IMR-90 (cell line): ENCODE results near the gene ALDH1L2. TPM values are rescaled to one million over a fixed set of nuclear protein-coding genes. Genes with fewer than 3 reads are reported as not detected.

ENCODE experiments used
- ATAC-seq: fragments of 200-7000 bp; cut with Tn5 transposase; 2 replicates; pipeline ENCODE4 v1.9.1; 2020; ENCODE audit warnings: low read depth, mild to moderate bottlenecking, moderate library complexity
- BruUV-seq: library from RNA; stranded (reverse); fragments of 400-500 nt; replicated peaks from 2 replicates; lab custom pipeline; 2021; lab: Mats Ljungman, UMichigan
- CTCF ChIA-PET: fragments of 300-600 bp; formaldehyde crosslinking; extraction: SDS; loops from one replicate; lab custom pipeline; 2021; ENCODE audit warnings: antibody characterized with exemption; lab: Yijun Ruan, JAX
- POLR2A ChIA-PET: fragments of 300-600 bp; sonication (Branson Sonifier 250); formaldehyde crosslinking; loops from one replicate; lab custom pipeline; 2022; ENCODE audit warnings: antibody characterized with exemption; ENCODE audit not compliant: unreplicated experiment; lab: Charles Lee
- DNase-seq: peaks from one replicate; pipeline ENCODE4 v3.0.0; 2013
- H2AFZ ChIP-seq: replicated peaks from 2 replicates; pipeline ENCODE3; 2013; ENCODE audit warnings: low read length, mild to moderate bottlenecking; ENCODE audit not compliant: poor library complexity
- H2AK5ac ChIP-seq: 2 replicates; pipeline ENCODE4 v1.6.1; 2013; ENCODE audit warnings: low read depth, low read length, inconsistent platforms
- H2AK9ac ChIP-seq: replicated peaks from 2 replicates; pipeline ENCODE3; 2013; ENCODE audit warnings: mild to moderate bottlenecking, low read depth, low read length, moderate library complexity; ENCODE audit not compliant: poor library complexity
- H2BK120ac ChIP-seq: 2 replicates; pipeline ENCODE4 v1.6.1; 2013; ENCODE audit warnings: low read depth, low read length, inconsistent platforms
- H2BK15ac ChIP-seq: 3 replicates; pipeline ENCODE4 v1.6.1; 2013; ENCODE audit warnings: low read depth, low read length, inconsistent platforms
- H2BK20ac ChIP-seq: 2 replicates; pipeline ENCODE4 v1.6.1; 2013; ENCODE audit warnings: low read depth, mild to moderate bottlenecking, inconsistent platforms, low read length, moderate library complexity
- H2BK5ac ChIP-seq: 2 replicates; pipeline ENCODE4 v1.6.1; 2013; ENCODE audit warnings: mild to moderate bottlenecking, low read depth, low read length, inconsistent platforms; ENCODE audit not compliant: poor library complexity, severe bottlenecking
- H3K14ac ChIP-seq: replicated peaks from 2 replicates; pipeline ENCODE4 v1.6.1; 2013; ENCODE audit warnings: low read depth, low read length, inconsistent platforms
- H3K18ac ChIP-seq: 2 replicates; pipeline ENCODE4 v1.6.1; 2013; ENCODE audit warnings: low read depth, low read length, control low read depth
- H3K23ac ChIP-seq: 2 replicates; pipeline ENCODE4 v1.6.1; 2013; ENCODE audit warnings: low read depth, low read length, inconsistent platforms
- H3K27ac ChIP-seq: 2 replicates; pipeline ENCODE4 v1.5.1; 2013; ENCODE audit warnings: mild to moderate bottlenecking, control low read depth, low read length; ENCODE audit not compliant: insufficient read depth
- H3K27me3 ChIP-seq: 2 replicates; pipeline ENCODE4 v1.6.1; 2013; ENCODE audit warnings: low read length; ENCODE audit not compliant: control insufficient read depth, insufficient read depth
- H3K36me3 ChIP-seq: 2 replicates; pipeline ENCODE4 v1.6.1; 2013; ENCODE audit warnings: low read length, mixed read lengths; ENCODE audit not compliant: control insufficient read depth, insufficient read depth
- H3K4ac ChIP-seq: 2 replicates; pipeline ENCODE4 v1.6.1; 2013; ENCODE audit warnings: low read depth, low read length, inconsistent platforms
- H3K4me1 ChIP-seq: 2 replicates; pipeline ENCODE4 v1.6.1; 2013; ENCODE audit warnings: low read length, mixed read lengths; ENCODE audit not compliant: control insufficient read depth, insufficient read depth
- H3K4me2 ChIP-seq: 2 replicates; pipeline ENCODE4 v1.6.1; 2013; ENCODE audit warnings: low read depth, mild to moderate bottlenecking, control low read depth, low read length, moderate library complexity
- H3K4me3 ChIP-seq: 2 replicates; pipeline ENCODE4 v1.5.1; 2013; ENCODE audit warnings: low read depth, mild to moderate bottlenecking, control low read depth, low read length, moderate library complexity; ENCODE audit not compliant: insufficient read depth
- H3K56ac ChIP-seq: 2 replicates; pipeline ENCODE4 v1.6.1; 2013; ENCODE audit warnings: low read length, inconsistent platforms; ENCODE audit not compliant: insufficient read depth; ENCODE audit errors: extremely low read depth
- H3K79me1 ChIP-seq, 2 experiments: 2 replicates each; pipeline ENCODE4 v1.6.1; 2013; ENCODE audit warnings: low read length in 2 of 2, inconsistent platforms in 1 of 2, low read depth in 1 of 2
- H3K9ac ChIP-seq: 2 replicates; pipeline ENCODE4 v1.6.1; 2013; ENCODE audit warnings: low read depth, low read length, control low read depth
- H3K9me1 ChIP-seq: 2 replicates; pipeline ENCODE4 v1.6.1; 2013; ENCODE audit warnings: low read length, inconsistent platforms; ENCODE audit not compliant: insufficient read depth
- H3K9me3 ChIP-seq: 2 replicates; pipeline ENCODE4 v1.6.1; 2013; ENCODE audit warnings: low read length; ENCODE audit not compliant: control insufficient read depth, insufficient read depth
- H4K20me1 ChIP-seq: 2 replicates; pipeline ENCODE4 v1.6.1; 2013; ENCODE audit warnings: low read length, inconsistent platforms; ENCODE audit not compliant: insufficient read depth
- H4K5ac ChIP-seq: 2 replicates; pipeline ENCODE4 v1.6.1; 2013; ENCODE audit warnings: mild to moderate bottlenecking, low read depth, low read length, control low read depth
- H4K8ac ChIP-seq, 2 experiments: 2 replicates each; pipeline ENCODE4 v1.6.1; 2013; ENCODE audit warnings: low read depth in 2 of 2, low read length in 2 of 2, control low read depth in 1 of 2, inconsistent platforms in 1 of 2
- H4K91ac ChIP-seq: 2 replicates; pipeline ENCODE4 v1.6.1; 2013; ENCODE audit warnings: low read depth, low read length, inconsistent platforms; ENCODE audit not compliant: insufficient read depth
- RCOR1 ChIP-seq: IDR thresholded peaks from 2 replicates; pipeline ENCODE4 v1.6.1; 2012; ENCODE audit warnings: mild to moderate bottlenecking, low read length, improper control_type of control experiment; ENCODE audit not compliant: insufficient replicate concordance
- WGBS, 2 experiments: methylation state at CpG; one replicate each; pipeline versions ENCODE4 v1.1.5 to v1.1.7; 2013; ENCODE audit warnings: missing lambda C conversion rate in 2 of 2; ENCODE audit not compliant: insufficient read length in 1 of 2; ENCODE audit errors: extremely low coverage in 2 of 2; 5-methylcytosine and 5-hydroxymethylcytosine counted together
- dilution Hi-C: fragments of 300-500 bp; cut with HindIII; formaldehyde crosslinking; loops from one replicate; pipeline ENCODE4 v1.14.3; 2018; ENCODE audit warnings: low sequenced_read_pairs; ENCODE audit not compliant: unreplicated experiment
- in situ Hi-C: fragments of 300-500 bp; cut with MboI; formaldehyde crosslinking; loops from 3 replicates; pipeline ENCODE4 v1.14.3; 2019; ENCODE audit warnings: low sequenced_read_pairs, inconsistent platforms, mixed read lengths
- intact Hi-C: fragments of 100-400 bp; cut with micrococcal nuclease; formaldehyde crosslinking; loops from 2 replicates; pipeline ENCODE4 v1.10.0; 2022
- polyA plus RNA-seq, 3 experiments: library from polyadenylated mRNA; depleted of rRNA; stranded (reverse); fragments of >200 nt; gene quantifications; 2 replicates each; pipeline ENCODE4 v1.2.3, GENCODE V29; 2012; ENCODE audit warnings: low replicate concordance in 1 of 3
- total RNA-seq: library from RNA; depleted of rRNA; stranded (reverse); fragments of >200 nt; gene quantifications from 2 replicates; pipeline ENCODE4 v1.2.3, GENCODE V29; 2012

ALDH1L2 gene
- total and polyA plus RNA-seq, 2 of the 4 experiments (the other 2 are of a cell fraction): 21.1 to 22.8 TPM

GRCh38 chr12:105113094-105113493 lies 28.8 kb upstream of the ALDH1L2 start:
- POLR2A ChIA-PET: no interaction called here
- no TSS peak for BruUV-seq

More at GRCh38 chr12:105113094-105113493, 28.8 kb upstream of the ALDH1L2 start:
- Histone ChIP-seq H2BK5ac (no peak overlapping the region), H4K20me1 (peaks cover 45% of the 10 kb centered on the region; the same call in 1 of the 2 replicates), H2BK20ac (no peak overlapping the region), H2BK120ac (no peak overlapping the region), H3K79me1 (peaks cover 20 to 47% of the 10 kb centered on the region in 2 experiments), H3K18ac (no peak overlapping the region), H3K9me3 (no peaks in the 10 kb centered on the region), H3K23ac (no peak overlapping the region), H3K14ac (no peak overlapping the region), H3K4ac (no peak overlapping the region), H3K9me1 (peaks cover 3% of the 10 kb centered on the region), H3K27ac (no peak overlapping the region), H4K8ac (no peak overlapping the region), H4K91ac (no peak overlapping the region), H2BK15ac (no peak overlapping the region), H2AFZ (no peak overlapping the region), H3K36me3 (peaks cover 13% of the 10 kb centered on the region), H3K56ac (no peak overlapping the region), H2AK9ac (no peak overlapping the region), H3K27me3 (no peaks in the 10 kb centered on the region), H4K5ac (no peak overlapping the region), H2AK5ac (no peak overlapping the region), H3K9ac (no peak overlapping the region), H3K4me2 (no peak overlapping the region), H3K4me3 (no peak overlapping the region), H3K4me1 (peaks cover 5% of the 10 kb centered on the region; the same call in 1 of the 2 replicates)
- DNase-seq (no peak), ATAC-seq (no peak)
- no peak for TF ChIP-seq RCOR1
- no CpG with 5 or more reads among the region's 3 CpGs for WGBS, 2 experiments
- CTCF ChIA-PET: no interaction called here
- in situ Hi-C loops: no loop called here
- dilution Hi-C loops: no loop called here
- intact Hi-C loops: no loop called here
